Hematopoietic multipotent progenitor cell treated with erythropoietin and hydrocortisone succinate and interleukin-3 and kit ligand, for 6 days (in vitro differentiated cells): ENCODE data around the gene AREG.
"Not testable (repeated sequence)": the region's sequence is repeated elsewhere in the genome, so short reads cannot be mapped to it uniquely, and the experiment has no call there.

Experiments
- DNase-seq: peaks from one replicate; pipeline ENCODE4 v3.0.0-alpha.2; 2015

Gene AREG

GRCh38 chr4:74444891-74445642, at the start of gene AREG:
Gene AREG (plus strand): TSS chr4:74445136. CDS start chr4:74445346, 210 bp downstream.
- DNase-seq: peak; percentile 84

- no peak for DNase-seq
Observed at GRCh38 chr4:74395633-74396032, 49.3 kb upstream of the AREG start.

GRCh38 chr4:74397748-74398426, 47.0 kb upstream of the AREG start:
- peak; percentile 61 for DNase-seq

GRCh38 chr4:74398894-74399589, 45.9 kb upstream of the AREG start:
- not testable (repeated sequence) for DNase-seq

- no peak for DNase-seq
Observed at GRCh38 chr4:74400395-74400794, 44.5 kb upstream of the AREG start.

- DNase-seq: no peak
Observed at GRCh38 chr4:74402692-74403456, 42.1 kb upstream of the AREG start.

GRCh38 chr4:74407891-74408290, 37.0 kb upstream of the AREG start:
- DNase-seq: no peak

- DNase-seq: no peak
Observed at GRCh38 chr4:74408639-74409038, 36.3 kb upstream of the AREG start.

- no peak for DNase-seq
Observed at GRCh38 chr4:74410272-74410671, 34.7 kb upstream of the AREG start.

GRCh38 chr4:74412225-74412624, 32.7 kb upstream of the AREG start:
- no peak for DNase-seq

- DNase-seq: no peak
Observed at GRCh38 chr4:74413265-74413664, 31.7 kb upstream of the AREG start.

- no peak for DNase-seq
Observed at GRCh38 chr4:74414149-74414809, 30.7 kb upstream of the AREG start.

- DNase-seq: no peak
Observed at GRCh38 chr4:74415602-74416300, 29.2 kb upstream of the AREG start.

- DNase-seq: no peak
Observed at GRCh38 chr4:74418063-74418670, 26.8 kb upstream of the AREG start.

GRCh38 chr4:74420863-74421262, 24.1 kb upstream of the AREG start:
- no peak for DNase-seq

GRCh38 chr4:74423104-74423503, 21.8 kb upstream of the AREG start:
- peak; percentile 71 for DNase-seq

- DNase-seq: no peak
Observed at GRCh38 chr4:74424111-74424510, 20.8 kb upstream of the AREG start.

- peak; percentile 23 for DNase-seq
Observed at GRCh38 chr4:74426101-74426500, 18.8 kb upstream of the AREG start.

GRCh38 chr4:74428276-74428675, 16.7 kb upstream of the AREG start:
- peak; percentile 78 for DNase-seq

GRCh38 chr4:74431113-74431826, 13.7 kb upstream of the AREG start:
- DNase-seq: peak; percentile 93

GRCh38 chr4:74433043-74433442, 11.9 kb upstream of the AREG start:
- DNase-seq: no peak
